IMR-90 (cell line): ENCODE measurements around the gene DNTT. TPM values are rescaled to one million over a fixed set of nuclear protein-coding genes. Genes with fewer than 3 reads are reported as not detected.

Experiments used
- ATAC-seq: fragments of 200-7000 bp; cut with Tn5 transposase; 2 replicates; pipeline ENCODE4 v1.9.1; 2020; ENCODE audit warnings: low read depth, mild to moderate bottlenecking, moderate library complexity
- BruUV-seq: library from RNA; stranded (reverse); fragments of 400-500 nt; replicated peaks from 2 replicates; lab custom pipeline; 2021; lab: Mats Ljungman, UMichigan
- CTCF ChIA-PET: fragments of 300-600 bp; formaldehyde crosslinking; extraction: SDS; loops from one replicate; lab custom pipeline; 2021; ENCODE audit warnings: antibody characterized with exemption; lab: Yijun Ruan, JAX
- POLR2A ChIA-PET: fragments of 300-600 bp; sonication (Branson Sonifier 250); formaldehyde crosslinking; loops from one replicate; lab custom pipeline; 2022; ENCODE audit warnings: antibody characterized with exemption; ENCODE audit not compliant: unreplicated experiment; lab: Charles Lee
- DNase-seq: peaks from one replicate; pipeline ENCODE4 v3.0.0; 2013
- H2AFZ ChIP-seq: replicated peaks from 2 replicates; pipeline ENCODE3; 2013; ENCODE audit warnings: low read length, mild to moderate bottlenecking; ENCODE audit not compliant: poor library complexity
- H2AK5ac ChIP-seq: 2 replicates; pipeline ENCODE4 v1.6.1; 2013; ENCODE audit warnings: low read depth, low read length, inconsistent platforms
- H2AK9ac ChIP-seq: replicated peaks from 2 replicates; pipeline ENCODE3; 2013; ENCODE audit warnings: mild to moderate bottlenecking, low read depth, low read length, moderate library complexity; ENCODE audit not compliant: poor library complexity
- H2BK120ac ChIP-seq: 2 replicates; pipeline ENCODE4 v1.6.1; 2013; ENCODE audit warnings: low read depth, low read length, inconsistent platforms
- H2BK15ac ChIP-seq: 3 replicates; pipeline ENCODE4 v1.6.1; 2013; ENCODE audit warnings: low read depth, low read length, inconsistent platforms
- H2BK20ac ChIP-seq: 2 replicates; pipeline ENCODE4 v1.6.1; 2013; ENCODE audit warnings: low read depth, mild to moderate bottlenecking, inconsistent platforms, low read length, moderate library complexity
- H2BK5ac ChIP-seq: 2 replicates; pipeline ENCODE4 v1.6.1; 2013; ENCODE audit warnings: mild to moderate bottlenecking, low read depth, low read length, inconsistent platforms; ENCODE audit not compliant: poor library complexity, severe bottlenecking
- H3K14ac ChIP-seq: replicated peaks from 2 replicates; pipeline ENCODE4 v1.6.1; 2013; ENCODE audit warnings: low read depth, low read length, inconsistent platforms
- H3K18ac ChIP-seq: 2 replicates; pipeline ENCODE4 v1.6.1; 2013; ENCODE audit warnings: low read depth, low read length, control low read depth
- H3K23ac ChIP-seq: 2 replicates; pipeline ENCODE4 v1.6.1; 2013; ENCODE audit warnings: low read depth, low read length, inconsistent platforms
- H3K27ac ChIP-seq: 2 replicates; pipeline ENCODE4 v1.5.1; 2013; ENCODE audit warnings: mild to moderate bottlenecking, control low read depth, low read length; ENCODE audit not compliant: insufficient read depth
- H3K27me3 ChIP-seq: 2 replicates; pipeline ENCODE4 v1.6.1; 2013; ENCODE audit warnings: low read length; ENCODE audit not compliant: control insufficient read depth, insufficient read depth
- H3K36me3 ChIP-seq: 2 replicates; pipeline ENCODE4 v1.6.1; 2013; ENCODE audit warnings: low read length, mixed read lengths; ENCODE audit not compliant: control insufficient read depth, insufficient read depth
- H3K4ac ChIP-seq: 2 replicates; pipeline ENCODE4 v1.6.1; 2013; ENCODE audit warnings: low read depth, low read length, inconsistent platforms
- H3K4me1 ChIP-seq: 2 replicates; pipeline ENCODE4 v1.6.1; 2013; ENCODE audit warnings: low read length, mixed read lengths; ENCODE audit not compliant: control insufficient read depth, insufficient read depth
- H3K4me2 ChIP-seq: 2 replicates; pipeline ENCODE4 v1.6.1; 2013; ENCODE audit warnings: low read depth, mild to moderate bottlenecking, control low read depth, low read length, moderate library complexity
- H3K4me3 ChIP-seq: 2 replicates; pipeline ENCODE4 v1.5.1; 2013; ENCODE audit warnings: low read depth, mild to moderate bottlenecking, control low read depth, low read length, moderate library complexity; ENCODE audit not compliant: insufficient read depth
- H3K56ac ChIP-seq: 2 replicates; pipeline ENCODE4 v1.6.1; 2013; ENCODE audit warnings: low read length, inconsistent platforms; ENCODE audit not compliant: insufficient read depth; ENCODE audit errors: extremely low read depth
- H3K79me1 ChIP-seq, 2 experiments: 2 replicates each; pipeline ENCODE4 v1.6.1; 2013; ENCODE audit warnings: low read length in 2 of 2, inconsistent platforms in 1 of 2, low read depth in 1 of 2
- H3K9ac ChIP-seq: 2 replicates; pipeline ENCODE4 v1.6.1; 2013; ENCODE audit warnings: low read depth, low read length, control low read depth
- H3K9me1 ChIP-seq: 2 replicates; pipeline ENCODE4 v1.6.1; 2013; ENCODE audit warnings: low read length, inconsistent platforms; ENCODE audit not compliant: insufficient read depth
- H3K9me3 ChIP-seq: 2 replicates; pipeline ENCODE4 v1.6.1; 2013; ENCODE audit warnings: low read length; ENCODE audit not compliant: control insufficient read depth, insufficient read depth
- H4K20me1 ChIP-seq: 2 replicates; pipeline ENCODE4 v1.6.1; 2013; ENCODE audit warnings: low read length, inconsistent platforms; ENCODE audit not compliant: insufficient read depth
- H4K5ac ChIP-seq: 2 replicates; pipeline ENCODE4 v1.6.1; 2013; ENCODE audit warnings: mild to moderate bottlenecking, low read depth, low read length, control low read depth
- H4K8ac ChIP-seq, 2 experiments: 2 replicates each; pipeline ENCODE4 v1.6.1; 2013; ENCODE audit warnings: low read depth in 2 of 2, low read length in 2 of 2, control low read depth in 1 of 2, inconsistent platforms in 1 of 2
- H4K91ac ChIP-seq: 2 replicates; pipeline ENCODE4 v1.6.1; 2013; ENCODE audit warnings: low read depth, low read length, inconsistent platforms; ENCODE audit not compliant: insufficient read depth
- BHLHE40 ChIP-seq: fragments of 150-350 bp; IDR thresholded peaks from 2 replicates; pipeline ENCODE4 v1.6.1; 2016; ENCODE audit warnings: mild to moderate bottlenecking, low read depth, low read length
- CEBPB ChIP-seq: IDR thresholded peaks from 2 replicates; pipeline ENCODE4 v1.6.1; 2012; ENCODE audit warnings: low read depth, low read length, improper control_type of control experiment
- CHD1 ChIP-seq: IDR thresholded peaks from 2 replicates; pipeline ENCODE4 v1.6.1; 2012; ENCODE audit warnings: low read depth, low read length, improper control_type of control experiment
- FOS ChIP-seq: fragments of 150-350 bp; IDR thresholded peaks from 2 replicates; pipeline ENCODE4 v1.6.1; 2016; ENCODE audit warnings: low read depth, low read length
- MAFK ChIP-seq: IDR thresholded peaks from 2 replicates; pipeline ENCODE4 v1.6.1; 2012; ENCODE audit warnings: low read depth, low read length, improper control_type of control experiment
- MAZ ChIP-seq: IDR thresholded peaks from 2 replicates; pipeline ENCODE4 v1.6.1; 2012; ENCODE audit warnings: low read depth, mild to moderate bottlenecking, low read length, improper control_type of control experiment, moderate library complexity, borderline replicate concordance
- RFX5 ChIP-seq: IDR thresholded peaks from 2 replicates; pipeline ENCODE4 v1.8.0; 2012; ENCODE audit warnings: low read depth, mild to moderate bottlenecking, low read length, moderate library complexity
- WGBS, 2 experiments: methylation state at CpG; one replicate each; pipeline versions ENCODE4 v1.1.5 to v1.1.7; 2013; ENCODE audit warnings: missing lambda C conversion rate in 2 of 2; ENCODE audit not compliant: insufficient read length in 1 of 2; ENCODE audit errors: extremely low coverage in 2 of 2; 5-methylcytosine and 5-hydroxymethylcytosine counted together
- dilution Hi-C: fragments of 300-500 bp; cut with HindIII; formaldehyde crosslinking; loops from one replicate; pipeline ENCODE4 v1.14.3; 2018; ENCODE audit warnings: low sequenced_read_pairs; ENCODE audit not compliant: unreplicated experiment
- in situ Hi-C: fragments of 300-500 bp; cut with MboI; formaldehyde crosslinking; loops from 3 replicates; pipeline ENCODE4 v1.14.3; 2019; ENCODE audit warnings: low sequenced_read_pairs, inconsistent platforms, mixed read lengths
- intact Hi-C: fragments of 100-400 bp; cut with micrococcal nuclease; formaldehyde crosslinking; loops from 2 replicates; pipeline ENCODE4 v1.10.0; 2022
- polyA plus RNA-seq, 3 experiments: library from polyadenylated mRNA; depleted of rRNA; stranded (reverse); fragments of >200 nt; gene quantifications; 2 replicates each; pipeline ENCODE4 v1.2.3, GENCODE V29; 2012; ENCODE audit warnings: low replicate concordance in 1 of 3
- total RNA-seq: library from RNA; depleted of rRNA; stranded (reverse); fragments of >200 nt; gene quantifications from 2 replicates; pipeline ENCODE4 v1.2.3, GENCODE V29; 2012
- TF ChIP-seq, protein P1 (sequence below): conservative IDR thresholded peaks from 2 replicates; pipeline ENCODE4 v1.5.1; 2012; ENCODE audit warnings: mild to moderate bottlenecking, low read depth, low read length, improper control_type of control experiment
- TF ChIP-seq, protein P2 (sequence below): fragments of 150-350 bp; IDR thresholded peaks from 2 replicates; pipeline ENCODE4 v1.6.1; 2017; ENCODE audit warnings: mild to moderate bottlenecking, antibody characterized with exemption, low read length, low read depth

Gene DNTT
- total and polyA plus RNA-seq, 2 of the 4 experiments (the other 2 are of a cell fraction): not detected

DNA sequence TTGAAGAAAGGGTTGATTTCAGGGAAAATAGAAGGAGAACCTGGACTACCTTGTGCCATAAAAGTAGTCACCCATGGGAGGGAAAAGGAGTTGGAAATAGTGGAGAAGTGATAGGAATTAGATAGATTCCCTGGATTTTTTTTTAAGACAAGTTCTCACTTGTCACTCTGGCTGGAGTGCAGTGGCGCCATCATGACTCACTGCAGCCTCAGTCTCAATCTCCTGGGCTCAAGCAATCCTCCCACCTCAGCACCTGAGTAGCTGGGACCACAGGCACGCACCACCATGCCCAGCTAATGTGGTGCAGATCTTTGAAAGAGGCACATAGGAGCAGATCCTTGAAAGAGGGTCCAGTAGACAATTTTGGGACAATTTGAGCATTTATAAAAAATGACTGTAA lies 23.4 kb upstream of the DNTT start:
- POLR2A ChIA-PET: no interaction called here
- no peaks in the 10 kb centered on the region for H3K27me3 ChIP-seq
- ATAC-seq: no peak

More for the DNA sequence above, 23.4 kb upstream of the DNTT start:
- Histone ChIP-seq H3K27ac (no peak overlapping the region), H3K36me3 (no peaks in the 10 kb centered on the region), H3K4ac (no peak overlapping the region), H3K79me1 (no peaks in the 10 kb centered on the region), H4K5ac (no peak overlapping the region), H4K91ac (no peak overlapping the region), H2AFZ (no peak overlapping the region), H3K18ac (no peak overlapping the region), H2BK5ac (no peak overlapping the region), H2BK120ac (no peak overlapping the region), H3K4me1 (no peaks in the 10 kb centered on the region), H3K9me3 (no peaks in the 10 kb centered on the region), H2BK15ac (no peak overlapping the region), H2BK20ac (no peak overlapping the region), H4K20me1 (no peaks in the 10 kb centered on the region), H2AK9ac (no peak overlapping the region), H4K8ac (no peak overlapping the region), H3K4me2 (no peak overlapping the region), H2AK5ac (no peak overlapping the region), H3K23ac (no peak overlapping the region), H3K4me3 (no peak overlapping the region), H3K14ac (no peak overlapping the region), H3K56ac (no peak overlapping the region), H3K9ac (no peak overlapping the region), H3K9me1 (no peaks in the 10 kb centered on the region)
- in situ Hi-C loops: no loop called here
- dilution Hi-C loops: no loop called here
- CTCF ChIA-PET: no interaction called here
- 0% methylated on average over 1 of the region's 2 CpGs; no CpG with 5 or more reads in 1 of the 2 experiments for WGBS, 2 experiments
- intact Hi-C loops: no loop called here
- no peak for DNase-seq
- TF ChIP-seq BHLHE40 (no peak), CHD1 (no peak), RFX5 (no peak), MAFK (no peak), FOS (no peak), MAZ (no peak), CEBPB (no peak)
- TF ChIP-seq, protein P1, sequence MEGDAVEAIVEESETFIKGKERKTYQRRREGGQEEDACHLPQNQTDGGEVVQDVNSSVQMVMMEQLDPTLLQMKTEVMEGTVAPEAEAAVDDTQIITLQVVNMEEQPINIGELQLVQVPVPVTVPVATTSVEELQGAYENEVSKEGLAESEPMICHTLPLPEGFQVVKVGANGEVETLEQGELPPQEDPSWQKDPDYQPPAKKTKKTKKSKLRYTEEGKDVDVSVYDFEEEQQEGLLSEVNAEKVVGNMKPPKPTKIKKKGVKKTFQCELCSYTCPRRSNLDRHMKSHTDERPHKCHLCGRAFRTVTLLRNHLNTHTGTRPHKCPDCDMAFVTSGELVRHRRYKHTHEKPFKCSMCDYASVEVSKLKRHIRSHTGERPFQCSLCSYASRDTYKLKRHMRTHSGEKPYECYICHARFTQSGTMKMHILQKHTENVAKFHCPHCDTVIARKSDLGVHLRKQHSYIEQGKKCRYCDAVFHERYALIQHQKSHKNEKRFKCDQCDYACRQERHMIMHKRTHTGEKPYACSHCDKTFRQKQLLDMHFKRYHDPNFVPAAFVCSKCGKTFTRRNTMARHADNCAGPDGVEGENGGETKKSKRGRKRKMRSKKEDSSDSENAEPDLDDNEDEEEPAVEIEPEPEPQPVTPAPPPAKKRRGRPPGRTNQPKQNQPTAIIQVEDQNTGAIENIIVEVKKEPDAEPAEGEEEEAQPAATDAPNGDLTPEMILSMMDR: no peak
- TF ChIP-seq, protein P2, sequence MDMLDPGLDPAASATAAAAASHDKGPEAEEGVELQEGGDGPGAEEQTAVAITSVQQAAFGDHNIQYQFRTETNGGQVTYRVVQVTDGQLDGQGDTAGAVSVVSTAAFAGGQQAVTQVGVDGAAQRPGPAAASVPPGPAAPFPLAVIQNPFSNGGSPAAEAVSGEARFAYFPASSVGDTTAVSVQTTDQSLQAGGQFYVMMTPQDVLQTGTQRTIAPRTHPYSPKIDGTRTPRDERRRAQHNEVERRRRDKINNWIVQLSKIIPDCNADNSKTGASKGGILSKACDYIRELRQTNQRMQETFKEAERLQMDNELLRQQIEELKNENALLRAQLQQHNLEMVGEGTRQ: no peak
- no TSS peak for BruUV-seq
